Activated naive CD8-positive, alpha-beta T cell (primary cell): ENCODE results near the gene ELOVL6.

Experiments used
- H3K27ac Mint-ChIP-seq: one replicate; pipeline ENCODE4 v1.8.0; 2021; ENCODE audit warnings: mixed read lengths
- H3K27me3 Mint-ChIP-seq: one replicate; pipeline ENCODE4 v1.8.0; 2021; ENCODE audit warnings: mixed read lengths
- H3K36me3 Mint-ChIP-seq: one replicate; pipeline ENCODE4 v1.8.0; 2021; ENCODE audit warnings: mixed read lengths
- H3K4me1 Mint-ChIP-seq: one replicate; pipeline ENCODE4 v1.8.0; 2021; ENCODE audit warnings: low read depth, mixed read lengths
- H3K4me3 Mint-ChIP-seq: one replicate; pipeline ENCODE4 v1.8.0; 2021; ENCODE audit warnings: mild to moderate bottlenecking, mixed read lengths
- H3K9me3 Mint-ChIP-seq: one replicate; pipeline ENCODE4 v1.8.0; 2021; ENCODE audit warnings: low read depth, mixed read lengths

The ELOVL6 gene

GRCh38 chr4:110130576-110131358, 67.6 kb downstream of the ELOVL6 start:
- Mint-ChIP-seq H3K27ac (no peak overlapping the region), H3K4me1 (no peaks in the 10 kb centered on the region), H3K27me3 (no peaks in the 10 kb centered on the region), H3K4me3 (no peak overlapping the region), H3K9me3 (no peaks in the 10 kb centered on the region), H3K36me3 (no peaks in the 10 kb centered on the region)

- Mint-ChIP-seq H3K36me3 (no peaks in the 10 kb centered on the region), H3K4me3 (no peak overlapping the region), H3K9me3 (no peaks in the 10 kb centered on the region), H3K4me1 (no peaks in the 10 kb centered on the region), H3K27me3 (no peaks in the 10 kb centered on the region), H3K27ac (no peak overlapping the region)
These were observed 68.9 kb downstream of the ELOVL6 start for GRCh38 chr4:110129544-110129943.

DNA sequence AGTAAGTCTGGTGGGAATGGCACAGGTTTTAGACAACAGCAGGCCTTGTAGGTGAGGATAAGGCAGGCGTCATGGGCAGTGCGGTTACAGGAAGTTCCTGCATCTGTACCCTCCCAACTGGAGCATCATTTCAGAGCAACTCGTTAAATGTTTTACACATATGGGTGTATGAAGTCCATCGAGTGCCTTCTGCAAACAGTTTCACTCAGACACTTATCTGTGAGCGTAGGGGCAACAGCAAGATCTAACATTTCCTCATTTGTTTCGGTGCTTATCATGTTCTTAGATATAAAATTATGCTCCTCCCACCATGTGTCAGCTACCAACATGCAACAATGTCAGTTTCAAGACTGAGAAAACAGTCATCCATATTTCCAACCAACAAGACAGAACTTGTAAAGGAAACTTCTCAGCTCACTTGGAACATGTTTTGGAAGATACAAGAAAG, 69.9 kb downstream of the ELOVL6 start:
- Mint-ChIP-seq H3K9me3 (no peaks in the 10 kb centered on the region), H3K4me3 (no peak overlapping the region)

GRCh38 chr4:110128029-110128428, 70.4 kb downstream of the ELOVL6 start:
- H3K9me3 Mint-ChIP-seq = no peaks in the 10 kb centered on the region
- H3K27ac Mint-ChIP-seq = no peak overlapping the region
- no peaks in the 10 kb centered on the region for H3K27me3 Mint-ChIP-seq
- peaks cover 3% of the 10 kb centered on the region for H3K36me3 Mint-ChIP-seq
- no peak overlapping the region for H3K4me3 Mint-ChIP-seq
- no peaks in the 10 kb centered on the region for H3K4me1 Mint-ChIP-seq

More for the DNA sequence above, 69.9 kb downstream of the ELOVL6 start:
- no peak overlapping the region for H3K27ac Mint-ChIP-seq
- H3K4me1 Mint-ChIP-seq = no peaks in the 10 kb centered on the region
- no peaks in the 10 kb centered on the region for H3K27me3 Mint-ChIP-seq
- peaks cover 3% of the 10 kb centered on the region for H3K36me3 Mint-ChIP-seq

DNA sequence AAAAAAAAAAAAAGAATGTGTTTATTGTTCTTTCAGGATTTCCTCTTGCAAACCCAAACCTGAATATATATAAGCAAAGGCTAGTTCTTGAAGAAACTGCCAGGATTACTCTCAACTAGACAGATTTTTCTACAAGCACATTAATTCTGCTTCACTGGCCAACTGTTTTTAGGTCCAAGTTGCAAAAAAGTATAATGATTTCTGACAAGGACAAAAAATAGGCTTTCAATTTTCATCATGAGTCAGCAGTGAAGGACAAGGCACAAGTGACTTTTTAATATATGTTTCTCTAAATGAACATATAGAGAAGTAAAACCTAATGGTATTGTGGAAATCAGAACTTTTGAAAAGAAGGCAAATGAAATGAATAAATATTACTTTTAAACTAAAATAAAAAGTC, 73.7 kb downstream of the ELOVL6 start:
- Mint-ChIP-seq H3K9me3 (no peaks in the 10 kb centered on the region), H3K27ac (no peak overlapping the region), H3K4me3 (no peak overlapping the region), H3K4me1 (peaks cover 4% of the 10 kb centered on the region), H3K27me3 (no peaks in the 10 kb centered on the region), H3K36me3 (peaks cover 3% of the 10 kb centered on the region)

DNA sequence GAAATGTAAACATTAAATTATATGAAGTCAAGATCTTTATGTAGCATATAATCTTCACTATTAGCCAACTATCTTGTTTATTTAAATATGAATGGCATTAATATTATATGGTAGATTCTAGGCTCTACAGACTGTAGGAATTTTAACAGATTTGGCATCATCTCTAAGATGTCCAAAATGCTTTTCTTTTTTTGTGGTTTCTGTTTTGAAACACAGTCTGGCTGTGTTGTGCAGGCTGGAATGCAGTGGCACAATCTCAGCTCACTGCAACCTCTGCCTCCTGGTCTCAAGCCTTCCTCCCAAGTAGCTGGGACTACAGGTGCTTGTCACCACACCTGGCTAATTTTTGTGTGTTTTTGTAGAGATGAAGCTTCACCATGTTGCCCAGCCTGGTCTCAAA, 76.2 kb downstream of the ELOVL6 start:
- Mint-ChIP-seq H3K36me3 (peaks cover 3% of the 10 kb centered on the region), H3K4me1 (peaks cover 8% of the 10 kb centered on the region), H3K27ac (no peak overlapping the region), H3K9me3 (no peaks in the 10 kb centered on the region), H3K27me3 (no peaks in the 10 kb centered on the region), H3K4me3 (no peak overlapping the region)

DNA sequence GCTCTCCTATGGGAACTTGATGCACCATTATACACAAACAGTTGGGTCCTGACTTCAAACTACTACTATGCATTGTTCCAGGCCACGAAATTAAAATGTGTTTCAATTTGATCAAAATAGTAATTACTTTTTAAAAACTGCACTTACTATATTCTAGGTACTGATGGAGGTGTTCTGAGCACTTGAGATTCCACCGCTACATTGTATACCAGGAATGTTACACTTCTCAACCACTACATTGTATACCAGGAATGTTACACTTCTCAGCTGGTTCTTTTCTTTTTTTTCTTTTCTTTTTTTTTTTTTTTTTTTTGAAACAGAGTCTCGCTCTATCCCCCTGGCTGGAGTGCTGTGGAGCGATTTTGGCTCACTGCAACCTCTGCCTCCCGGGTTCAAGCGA, 77.9 kb downstream of the ELOVL6 start:
- Mint-ChIP-seq H3K4me3 (no peak overlapping the region), H3K9me3 (no peaks in the 10 kb centered on the region), H3K27ac (no peak overlapping the region), H3K36me3 (peaks cover 3% of the 10 kb centered on the region), H3K27me3 (no peaks in the 10 kb centered on the region), H3K4me1 (peaks cover 8% of the 10 kb centered on the region)

- peaks cover 8% of the 10 kb centered on the region for H3K4me1 Mint-ChIP-seq
- H3K27me3 Mint-ChIP-seq = no peaks in the 10 kb centered on the region
- H3K36me3 Mint-ChIP-seq = peaks cover 3% of the 10 kb centered on the region
- no peak overlapping the region for H3K27ac Mint-ChIP-seq
- H3K4me3 Mint-ChIP-seq = no peak overlapping the region
- no peaks in the 10 kb centered on the region for H3K9me3 Mint-ChIP-seq
These were observed 78.5 kb downstream of the ELOVL6 start for GRCh38 chr4:110119880-110120279.

DNA sequence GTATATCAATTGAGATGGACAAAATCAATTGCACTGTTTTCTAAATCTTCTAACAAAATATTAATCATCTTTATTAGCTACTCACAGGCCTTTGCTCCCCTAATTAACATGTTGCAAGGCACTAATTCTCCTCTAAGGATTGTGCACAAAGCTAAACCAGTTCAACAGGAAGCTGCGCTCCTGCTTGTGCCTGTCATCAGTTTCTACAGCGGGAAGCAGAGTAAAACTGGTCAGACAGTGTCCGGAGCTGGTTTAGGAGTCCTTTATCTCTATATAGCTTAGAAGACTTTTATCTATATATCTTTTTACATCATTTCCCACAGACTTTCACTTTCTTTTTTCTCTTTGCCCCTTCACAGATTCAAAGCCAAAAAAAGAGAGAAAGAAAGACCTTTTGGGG, 79.1 kb downstream of the ELOVL6 start:
- H3K27ac Mint-ChIP-seq = no peak overlapping the region
- H3K36me3 Mint-ChIP-seq = peaks cover 3% of the 10 kb centered on the region

DNA sequence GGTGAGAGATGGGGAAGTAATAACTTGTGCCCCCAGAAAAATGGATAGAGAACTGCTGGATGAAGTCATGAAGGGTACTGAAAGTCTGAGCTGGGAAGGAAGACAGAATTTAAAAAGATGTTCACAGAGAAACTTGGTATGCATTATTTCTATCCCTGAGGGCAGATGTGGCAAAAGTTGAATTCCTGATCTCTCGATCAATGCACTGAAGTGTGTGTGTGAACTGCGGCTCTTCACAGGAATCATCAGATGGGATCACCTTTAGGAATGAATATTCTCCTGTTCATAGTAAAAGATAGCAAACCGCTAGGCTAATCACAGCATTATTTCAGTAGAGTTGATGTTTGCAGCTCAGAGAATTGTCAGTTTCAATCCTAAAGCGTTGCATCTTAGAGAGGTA, 86.4 kb downstream of the ELOVL6 start:
- H3K4me3 Mint-ChIP-seq = no peak overlapping the region
- no peaks in the 10 kb centered on the region for H3K9me3 Mint-ChIP-seq
- H3K36me3 Mint-ChIP-seq = no peaks in the 10 kb centered on the region
- no peaks in the 10 kb centered on the region for H3K4me1 Mint-ChIP-seq
- no peak overlapping the region for H3K27ac Mint-ChIP-seq
- no peaks in the 10 kb centered on the region for H3K27me3 Mint-ChIP-seq

More for the DNA sequence above, 79.1 kb downstream of the ELOVL6 start:
- Mint-ChIP-seq H3K4me3 (no peak overlapping the region), H3K9me3 (no peaks in the 10 kb centered on the region), H3K4me1 (peaks cover 8% of the 10 kb centered on the region), H3K27me3 (no peaks in the 10 kb centered on the region)

DNA sequence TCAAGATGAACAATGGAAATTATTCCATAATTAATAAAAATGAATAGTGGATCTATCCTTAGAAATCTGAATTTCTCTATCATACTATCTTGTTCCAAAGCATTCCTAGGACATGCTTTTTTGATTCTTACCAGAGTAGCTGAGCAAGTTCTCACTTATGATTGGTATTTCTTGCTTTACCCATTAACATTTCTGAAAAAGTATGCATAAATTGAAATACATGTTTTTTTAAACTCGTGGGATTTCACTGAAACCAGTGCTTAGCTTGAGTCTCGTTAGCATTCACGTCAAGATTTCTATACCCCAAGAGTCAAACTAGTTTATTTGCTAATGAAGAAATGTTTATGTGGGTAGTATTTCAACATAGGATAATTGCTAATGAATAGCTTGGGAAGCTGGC, 89.0 kb downstream of the ELOVL6 start:
- Mint-ChIP-seq H3K9me3 (no peaks in the 10 kb centered on the region), H3K27me3 (no peaks in the 10 kb centered on the region), H3K4me1 (no peaks in the 10 kb centered on the region), H3K36me3 (no peaks in the 10 kb centered on the region), H3K27ac (no peak overlapping the region), H3K4me3 (no peak overlapping the region)

- Mint-ChIP-seq H3K36me3 (peaks cover 2% of the 10 kb centered on the region), H3K27ac (no peak overlapping the region)
These were observed 89.5 kb downstream of the ELOVL6 start for GRCh38 chr4:110108960-110109359.

DNA sequence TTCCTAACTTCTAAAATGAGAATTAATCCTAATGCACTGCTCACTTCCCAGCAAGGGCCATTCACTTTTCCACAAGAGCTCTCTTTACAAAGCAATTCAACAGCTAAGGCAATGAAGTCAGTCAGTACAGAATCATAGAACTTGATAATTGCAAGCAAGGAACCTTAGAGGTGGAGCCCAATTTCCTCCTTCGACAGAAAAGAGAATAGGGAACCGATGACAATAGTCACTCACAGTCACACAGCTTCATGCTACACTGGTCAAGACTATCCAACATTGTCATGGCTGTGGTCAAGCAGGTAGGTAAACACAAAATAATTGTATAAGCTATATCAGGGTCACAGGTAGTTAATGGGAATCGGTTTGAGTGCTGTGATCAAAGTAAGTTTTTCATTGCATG, 90.0 kb downstream of the ELOVL6 start:
- no peaks in the 10 kb centered on the region for H3K9me3 Mint-ChIP-seq
- H3K36me3 Mint-ChIP-seq = peaks cover 2% of the 10 kb centered on the region
- H3K27me3 Mint-ChIP-seq = no peaks in the 10 kb centered on the region
- H3K4me3 Mint-ChIP-seq = no peak overlapping the region
- no peak overlapping the region for H3K27ac Mint-ChIP-seq
- H3K4me1 Mint-ChIP-seq = no peaks in the 10 kb centered on the region

More at GRCh38 chr4:110108960-110109359, 89.5 kb downstream of the ELOVL6 start:
- Mint-ChIP-seq H3K4me1 (no peaks in the 10 kb centered on the region), H3K4me3 (no peak overlapping the region), H3K9me3 (no peaks in the 10 kb centered on the region), H3K27me3 (no peaks in the 10 kb centered on the region)

DNA sequence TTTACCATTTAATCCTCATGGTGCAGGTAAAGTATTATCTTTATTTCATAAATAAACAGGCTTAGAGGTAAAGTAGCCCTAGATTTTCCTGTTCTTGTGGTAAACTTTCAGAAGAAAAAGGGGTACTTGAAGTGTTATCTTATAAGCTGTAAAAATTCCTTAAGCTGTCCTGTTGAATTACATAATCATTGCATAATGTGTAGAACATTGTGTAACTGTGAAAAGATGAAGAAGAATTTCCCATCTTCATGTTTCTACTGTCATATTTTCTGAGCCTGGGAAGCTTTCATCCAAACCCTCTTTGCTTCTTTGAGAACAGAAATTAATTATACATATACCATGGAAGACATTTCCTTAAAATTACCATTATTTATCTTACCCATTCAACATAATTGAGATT, 90.5 kb downstream of the ELOVL6 start:
- Mint-ChIP-seq H3K4me3 (no peak overlapping the region), H3K9me3 (no peaks in the 10 kb centered on the region), H3K36me3 (peaks cover 2% of the 10 kb centered on the region), H3K27ac (no peak overlapping the region), H3K27me3 (no peaks in the 10 kb centered on the region), H3K4me1 (no peaks in the 10 kb centered on the region)

- H3K36me3 Mint-ChIP-seq = peaks cover 3% of the 10 kb centered on the region
- no peaks in the 10 kb centered on the region for H3K27me3 Mint-ChIP-seq
- H3K4me3 Mint-ChIP-seq = no peak overlapping the region
- no peaks in the 10 kb centered on the region for H3K9me3 Mint-ChIP-seq
- H3K4me1 Mint-ChIP-seq = no peaks in the 10 kb centered on the region
- no peak overlapping the region for H3K27ac Mint-ChIP-seq
These were observed 91.5 kb downstream of the ELOVL6 start for GRCh38 chr4:110106931-110107296.

DNA sequence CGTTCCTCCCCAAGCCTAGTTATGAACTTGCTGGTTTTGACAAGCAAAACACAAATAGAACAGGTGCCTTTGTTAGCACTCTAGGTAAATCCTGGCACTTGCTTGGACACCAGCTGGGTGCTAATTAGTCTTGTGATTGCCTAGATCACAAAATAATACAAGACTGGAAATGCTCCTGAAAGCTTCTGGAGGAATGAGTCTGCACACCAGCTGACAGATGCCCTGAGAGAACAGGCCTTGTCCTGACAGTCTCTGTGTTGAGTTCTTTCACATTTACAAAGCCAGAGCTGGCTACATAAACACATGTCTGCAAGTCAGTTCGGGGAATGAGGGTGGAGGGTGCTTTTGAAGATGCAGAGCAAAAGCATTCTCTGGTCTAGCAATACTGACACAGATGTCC, 93.8 kb downstream of the ELOVL6 start:
- Mint-ChIP-seq H3K27ac (no peak overlapping the region), H3K36me3 (peaks cover 3% of the 10 kb centered on the region), H3K9me3 (no peaks in the 10 kb centered on the region), H3K4me1 (no peaks in the 10 kb centered on the region), H3K4me3 (no peak overlapping the region), H3K27me3 (no peaks in the 10 kb centered on the region)
